ENCODE measurements around the gene FANK1. TPM values are rescaled to one million over a fixed set of nuclear protein-coding genes. Genes with fewer than 3 reads are reported as not detected.
"Not testable (repeated sequence)": the region's sequence is repeated elsewhere in the genome, so short reads cannot be mapped to it uniquely, and the experiment has no call there.

FANK1 gene
- polyA plus RNA-seq, 1 donor from 2014 or later: 3.1 TPM

DNA sequence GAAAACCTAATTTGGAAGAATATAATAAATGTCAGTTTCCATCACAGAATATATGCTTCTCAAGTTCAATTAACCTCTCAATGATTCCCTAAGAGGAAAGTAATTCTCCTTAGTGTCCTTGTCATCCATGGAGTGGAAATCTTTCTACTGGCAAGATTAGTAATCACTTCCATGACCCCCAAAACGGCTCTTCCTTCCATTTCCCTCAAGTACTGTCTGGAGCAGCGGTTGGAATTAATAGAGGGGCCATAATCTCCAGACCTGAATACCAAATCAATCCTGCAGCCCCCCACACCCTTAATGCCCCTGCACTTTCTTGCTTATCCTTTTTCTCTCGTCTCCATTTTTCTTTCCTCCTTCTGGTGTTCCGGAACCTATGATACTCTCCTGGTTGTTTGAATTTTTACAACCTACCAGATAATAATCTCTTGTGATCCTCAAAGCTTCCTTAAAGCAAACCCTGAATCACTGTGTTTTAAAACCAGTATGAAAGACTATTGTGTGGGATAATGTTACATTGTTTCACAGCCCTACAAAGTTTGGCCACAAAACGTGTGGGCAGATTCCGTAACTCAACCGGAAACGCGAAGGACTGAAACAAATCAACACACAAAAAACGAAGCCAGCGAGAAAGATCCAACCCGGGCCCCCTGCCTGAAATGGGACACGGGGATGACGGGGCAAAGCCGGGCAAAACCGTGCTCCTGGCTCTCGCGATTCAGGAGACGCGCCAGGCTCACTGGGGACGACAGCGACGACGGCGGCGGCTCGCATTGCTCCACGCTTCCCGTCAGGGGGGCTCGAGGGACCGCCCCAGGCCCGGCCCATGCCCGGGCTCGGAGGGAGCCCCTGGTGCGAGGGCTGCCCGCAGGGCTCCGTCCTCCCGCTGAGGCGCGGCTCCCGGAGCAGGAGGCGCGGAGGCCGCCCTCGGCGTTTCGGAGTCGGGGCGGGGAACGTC is 955 bp upstream of the FANK1 start:
- not testable (repeated sequence) for H3K9me2 ChIP-seq (ENCODE audit: insufficient read depth, low read length); H4K20me1 ChIP-seq (ENCODE audit: insufficient read depth); H3K9me3 ChIP-seq (ENCODE audit: low read length); H3K79me2 ChIP-seq (replicated peaks; ENCODE audit: insufficient read depth, low read length); H3K27ac ChIP-seq (ENCODE audit: low read length); H3K36me3 ChIP-seq (ENCODE audit: insufficient read depth, low read length); H3K27me3 ChIP-seq (ENCODE audit: insufficient read depth, low read depth, low read length); H3F3A ChIP-seq (ENCODE audit: insufficient read depth, low read length, poor library complexity, severe bottlenecking); H2AFZ ChIP-seq (ENCODE audit: low read depth, low read length)
- Histone ChIP-seq H3K4me3 (ENCODE audit: low read length) (peak overlapping the region; percentile 65), H3K9ac (ENCODE audit: low read length) (peak overlapping the region; percentile 50), H3K4me2 (ENCODE audit: low read length) (peak overlapping the region; percentile 44)
- peak; percentile 15 for TF ChIP-seq POLR2AphosphoS5 (IDR thresholded peaks at IDR 0.05)
- peak; percentile 33 for TF ChIP-seq MXI1 (conservative IDR thresholded peaks at IDR 0.05; ENCODE audit: poor library complexity, severe bottlenecking)

DNA sequence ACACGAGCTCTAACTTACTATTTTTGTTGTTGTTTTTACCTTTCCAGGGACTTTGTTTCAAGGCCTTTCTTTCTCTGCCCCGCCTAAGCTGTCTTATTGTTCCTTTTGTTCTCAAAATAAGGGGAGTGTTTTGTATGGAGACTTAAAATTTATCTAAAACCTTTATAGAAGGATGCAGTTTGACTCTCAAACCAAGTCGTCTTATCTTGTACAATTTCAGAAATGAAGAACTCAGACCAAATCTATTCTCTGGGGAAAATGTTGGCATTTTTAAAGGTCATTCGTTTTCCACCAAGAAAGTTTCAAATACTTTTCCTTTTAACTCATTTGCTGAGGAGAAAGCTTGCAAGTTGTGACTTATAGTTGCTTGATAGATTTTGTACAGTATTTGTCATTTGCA is 953 bp downstream of the FANK1 start:
- not testable (repeated sequence) for H3K79me2 ChIP-seq (replicated peaks; ENCODE audit: insufficient read depth, low read length); H3F3A ChIP-seq (ENCODE audit: insufficient read depth, low read length, poor library complexity, severe bottlenecking); H3K36me3 ChIP-seq (ENCODE audit: insufficient read depth, low read length); H3K27me3 ChIP-seq (ENCODE audit: insufficient read depth, low read depth, low read length); H4K20me1 ChIP-seq (ENCODE audit: insufficient read depth); H3K9me3 ChIP-seq (ENCODE audit: low read length); H3K4me2 ChIP-seq (ENCODE audit: low read length); H3K9ac ChIP-seq (ENCODE audit: low read length); H3K9me2 ChIP-seq (ENCODE audit: insufficient read depth, low read length); H3K27ac ChIP-seq (ENCODE audit: low read length); H2AFZ ChIP-seq (ENCODE audit: low read depth, low read length)
- H3K4me3 ChIP-seq (ENCODE audit: low read length): peak overlapping the region; percentile 75

DNA sequence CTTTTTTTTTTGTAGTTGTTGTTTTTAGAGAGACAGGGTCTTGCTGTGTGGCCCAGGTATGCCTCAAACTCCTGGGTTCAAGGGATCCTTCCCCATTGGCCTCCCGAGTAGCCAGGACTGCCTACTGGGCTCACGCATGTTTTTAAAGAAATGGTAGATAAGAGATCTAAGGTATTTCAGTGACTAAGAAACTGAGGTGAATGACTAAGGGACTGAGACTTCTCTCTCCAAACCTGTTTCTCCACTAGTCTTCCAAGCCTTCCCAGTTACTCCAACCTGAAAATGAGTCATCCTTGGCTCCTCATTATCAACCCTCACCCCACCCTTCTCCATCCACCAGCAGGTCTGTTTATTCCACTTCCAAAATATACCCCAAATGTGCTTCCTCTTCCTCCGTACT is 4.6 kb downstream of the FANK1 start:
- not testable (repeated sequence) for H3K9me2 ChIP-seq (ENCODE audit: insufficient read depth, low read length); H3K4me3 ChIP-seq (ENCODE audit: low read length); H3F3A ChIP-seq (ENCODE audit: insufficient read depth, low read length, poor library complexity, severe bottlenecking)

DNA sequence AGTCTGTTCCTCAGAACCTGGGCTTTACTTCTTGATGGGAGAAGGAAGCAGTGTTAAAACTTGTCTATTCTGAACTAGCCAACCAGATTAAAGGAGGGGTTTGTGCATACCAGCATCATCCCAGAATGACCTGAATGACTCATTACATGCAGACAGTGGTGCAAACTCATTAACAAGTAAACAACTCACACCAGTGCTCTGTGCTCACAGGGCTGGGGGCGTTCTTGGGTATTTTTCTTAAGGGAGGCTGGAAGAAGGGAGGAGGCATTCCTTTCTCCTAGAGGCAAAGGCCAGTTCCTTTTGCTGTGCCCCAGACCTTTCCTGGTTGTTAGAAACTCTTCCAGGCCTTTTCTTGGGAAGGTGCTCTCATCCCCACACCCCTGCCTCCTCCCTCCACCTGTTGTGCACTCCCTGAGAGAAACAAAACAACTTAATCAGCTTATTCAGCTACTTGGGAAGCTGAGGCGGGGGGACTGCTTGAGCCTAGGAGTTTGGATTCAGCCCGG is 6.8 kb downstream of the FANK1 start:
- not testable (repeated sequence) for H3K4me2 ChIP-seq (ENCODE audit: low read length)

More for the DNA sequence above, 4.6 kb downstream of the FANK1 start:
- not testable (repeated sequence) for H3K27me3 ChIP-seq (ENCODE audit: insufficient read depth, low read depth, low read length); H3K9me3 ChIP-seq (ENCODE audit: low read length); H3K27ac ChIP-seq (ENCODE audit: low read length); H3K9ac ChIP-seq (ENCODE audit: low read length); H3K36me3 ChIP-seq (ENCODE audit: insufficient read depth, low read length); H4K20me1 ChIP-seq (ENCODE audit: insufficient read depth); H2AFZ ChIP-seq (ENCODE audit: low read depth, low read length); H3K4me2 ChIP-seq (ENCODE audit: low read length); H3K79me2 ChIP-seq (replicated peaks; ENCODE audit: insufficient read depth, low read length)

DNA sequence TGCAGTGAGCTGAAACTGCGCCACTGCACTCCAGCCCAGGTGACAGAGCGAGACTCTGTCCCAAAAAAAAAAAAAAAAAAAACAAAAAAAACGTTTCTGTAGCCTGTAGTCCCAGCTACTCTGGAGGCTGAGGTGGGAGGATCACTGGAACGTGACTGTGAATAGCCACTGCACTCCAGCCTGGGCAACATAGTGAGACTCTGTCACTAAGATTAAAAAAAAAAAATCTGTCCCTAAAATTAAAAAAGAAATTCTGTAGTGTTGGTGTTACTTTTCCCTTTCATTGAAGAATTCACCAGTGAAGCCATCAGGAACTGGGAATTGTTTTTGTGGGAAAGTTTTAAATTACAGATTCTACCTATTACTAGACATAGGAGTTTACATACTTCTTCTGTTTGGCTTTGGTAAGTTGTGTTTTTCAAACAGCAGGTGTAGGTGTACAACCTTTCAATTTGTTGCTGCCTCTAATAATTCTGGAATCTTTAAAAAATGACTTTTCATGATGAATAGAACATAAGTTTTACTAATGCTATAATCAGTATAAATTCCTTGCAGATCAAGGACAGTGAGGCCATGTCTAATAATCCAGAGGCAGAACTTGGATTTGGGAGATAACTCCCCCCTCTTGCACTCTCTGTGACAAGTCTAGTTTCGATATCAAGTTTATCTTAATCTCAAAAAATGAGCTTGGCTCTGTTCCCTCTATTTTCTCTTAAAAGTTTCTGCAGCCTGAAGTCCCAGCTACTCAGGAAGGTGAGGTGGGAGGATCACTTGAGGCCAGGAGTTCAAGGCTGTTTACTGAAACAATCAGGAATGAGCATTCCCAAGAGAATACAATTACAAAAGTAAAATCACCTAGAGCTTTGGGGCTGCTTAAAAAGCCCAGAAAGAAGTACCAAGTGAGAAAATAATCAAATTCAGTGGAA is 9.0 kb downstream of the FANK1 start:
- not testable (repeated sequence) for H3K9me2 ChIP-seq (ENCODE audit: insufficient read depth, low read length); H3K9ac ChIP-seq (ENCODE audit: low read length); H3F3A ChIP-seq (ENCODE audit: insufficient read depth, low read length, poor library complexity, severe bottlenecking); H3K4me2 ChIP-seq (ENCODE audit: low read length); H3K36me3 ChIP-seq (ENCODE audit: insufficient read depth, low read length); H2AFZ ChIP-seq (ENCODE audit: low read depth, low read length); H3K4me3 ChIP-seq (ENCODE audit: low read length); H3K79me2 ChIP-seq (replicated peaks; ENCODE audit: insufficient read depth, low read length); H3K27me3 ChIP-seq (ENCODE audit: insufficient read depth, low read depth, low read length); H3K9me3 ChIP-seq (ENCODE audit: low read length); H4K20me1 ChIP-seq (ENCODE audit: insufficient read depth); H3K27ac ChIP-seq (ENCODE audit: low read length)

More for the DNA sequence above, 6.8 kb downstream of the FANK1 start:
- H4K20me1 ChIP-seq (ENCODE audit: insufficient read depth); H3K27me3 ChIP-seq (ENCODE audit: insufficient read depth, low read depth, low read length); H3K27ac ChIP-seq (ENCODE audit: low read length); H3K9ac ChIP-seq (ENCODE audit: low read length); H3K9me3 ChIP-seq (ENCODE audit: low read length); H3K79me2 ChIP-seq (replicated peaks; ENCODE audit: insufficient read depth, low read length); H3K4me3 ChIP-seq (ENCODE audit: low read length); H3K9me2 ChIP-seq (ENCODE audit: insufficient read depth, low read length); H2AFZ ChIP-seq (ENCODE audit: low read depth, low read length); H3K36me3 ChIP-seq (ENCODE audit: insufficient read depth, low read length); H3F3A ChIP-seq (ENCODE audit: insufficient read depth, low read length, poor library complexity, severe bottlenecking): not testable (repeated sequence)

DNA sequence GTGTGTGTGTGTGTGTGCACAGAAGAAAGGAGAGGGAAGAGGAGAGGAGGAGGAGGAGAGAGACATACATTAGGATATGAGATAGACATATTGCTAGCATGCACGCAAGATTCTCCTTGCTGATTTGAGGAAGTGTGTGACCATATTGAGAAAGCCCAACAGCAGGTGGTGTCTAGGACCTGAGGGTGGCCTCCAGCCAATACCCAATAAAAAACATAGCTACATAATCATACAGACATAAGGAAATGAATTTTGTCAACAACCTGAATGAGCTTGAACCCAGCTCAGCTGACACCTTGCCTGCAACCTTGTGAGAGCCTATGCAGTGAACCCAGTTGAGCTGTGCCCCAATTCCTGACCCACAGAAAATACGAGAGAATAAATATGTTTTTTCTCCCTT is 11.2 kb downstream of the FANK1 start:
- H3K27ac ChIP-seq (ENCODE audit: low read length); H3K36me3 ChIP-seq (ENCODE audit: insufficient read depth, low read length); H4K20me1 ChIP-seq (ENCODE audit: insufficient read depth); H3K9me3 ChIP-seq (ENCODE audit: low read length); H3F3A ChIP-seq (ENCODE audit: insufficient read depth, low read length, poor library complexity, severe bottlenecking); H3K9me2 ChIP-seq (ENCODE audit: insufficient read depth, low read length); H3K79me2 ChIP-seq (replicated peaks; ENCODE audit: insufficient read depth, low read length); H3K4me2 ChIP-seq (ENCODE audit: low read length); H3K9ac ChIP-seq (ENCODE audit: low read length); H3K27me3 ChIP-seq (ENCODE audit: insufficient read depth, low read depth, low read length); H3K4me3 ChIP-seq (ENCODE audit: low read length); H2AFZ ChIP-seq (ENCODE audit: low read depth, low read length): not testable (repeated sequence)

DNA sequence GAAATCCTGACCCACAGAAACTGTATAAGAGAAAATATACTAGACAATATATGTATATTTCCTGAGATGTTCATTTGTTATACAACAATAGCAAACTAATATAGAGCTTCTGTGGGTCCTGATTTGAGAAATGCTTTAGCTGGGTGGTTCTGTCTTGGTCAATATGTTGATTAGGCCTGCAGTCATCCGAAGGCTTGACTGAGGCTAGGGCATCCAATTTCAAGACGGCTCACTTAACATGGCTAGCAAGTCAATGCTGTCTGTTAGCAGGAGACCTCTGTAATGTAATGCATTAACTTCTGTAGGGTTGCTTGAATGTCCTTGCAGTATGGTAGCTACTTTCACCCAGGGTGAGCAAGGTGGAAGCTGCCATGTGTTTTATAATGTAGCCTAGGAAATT is 12.4 kb downstream of the FANK1 start:
- not testable (repeated sequence) for H3K79me2 ChIP-seq (replicated peaks; ENCODE audit: insufficient read depth, low read length); H3K4me3 ChIP-seq (ENCODE audit: low read length); H3K27ac ChIP-seq (ENCODE audit: low read length); H3K9me2 ChIP-seq (ENCODE audit: insufficient read depth, low read length); H3K27me3 ChIP-seq (ENCODE audit: insufficient read depth, low read depth, low read length); H3K9me3 ChIP-seq (ENCODE audit: low read length); H3K36me3 ChIP-seq (ENCODE audit: insufficient read depth, low read length); H3F3A ChIP-seq (ENCODE audit: insufficient read depth, low read length, poor library complexity, severe bottlenecking); H3K4me2 ChIP-seq (ENCODE audit: low read length); H4K20me1 ChIP-seq (ENCODE audit: insufficient read depth); H3K9ac ChIP-seq (ENCODE audit: low read length); H2AFZ ChIP-seq (ENCODE audit: low read depth, low read length)

Measured in neural cell (in vitro differentiated cells).